ENCODE data around the gene C9orf43.

GRCh38 chr9:113477661-113478060, 67.1 kb downstream of the C9orf43 start:
- TF ChIP-seq GATA2 (IDR thresholded peaks at IDR 0.05; ENCODE audit: low read depth, low read length) (no peak), GATA3 (IDR thresholded peaks at IDR 0.05; ENCODE audit: low read depth, low read length) (no peak)

Data from SH-SY5Y (cell line).